Activated CD8-positive, alpha-beta memory T cell treated with anti-CD3 and anti-CD28 coated beads, Interleukin-2, amount 50 U/mL, for 1 hour (primary cell): Measurements from ENCODE around the gene CTNNA3.

Experiments used
- DNase-seq: peaks from one replicate; pipeline ENCODE4 v3.0.0-alpha.2; 2020; ENCODE audit errors: extremely low read depth

The CTNNA3 gene

GRCh38 chr10:67665491-67665890 lies 30.5 kb downstream of the CTNNA3 start:
- DNase-seq = no peak

- no peak for DNase-seq
Measured at GRCh38 chr10:67664942-67665341, 31.1 kb downstream of the CTNNA3 start.

GRCh38 chr10:67663449-67664087 lies 32.4 kb downstream of the CTNNA3 start:
- no peak for DNase-seq

- DNase-seq = no peak
Measured at GRCh38 chr10:67662415-67662814, 33.6 kb downstream of the CTNNA3 start.

- no peak for DNase-seq
Measured at GRCh38 chr10:67659497-67659896, 36.5 kb downstream of the CTNNA3 start.

GRCh38 chr10:67657775-67658174 lies 38.2 kb downstream of the CTNNA3 start:
- no peak for DNase-seq

- no peak for DNase-seq
Measured at GRCh38 chr10:67650558-67650957, 45.4 kb downstream of the CTNNA3 start.

- no peak for DNase-seq
Measured at GRCh38 chr10:67648613-67649229, 47.3 kb downstream of the CTNNA3 start.

- DNase-seq = no peak
Measured at GRCh38 chr10:67630904-67631303, 65.1 kb downstream of the CTNNA3 start.

GRCh38 chr10:67629461-67629971 lies 66.5 kb downstream of the CTNNA3 start:
- no peak for DNase-seq

GRCh38 chr10:67622984-67623383 lies 73.0 kb downstream of the CTNNA3 start:
- no peak for DNase-seq

- no peak for DNase-seq
Measured at GRCh38 chr10:67622511-67622910, 73.5 kb downstream of the CTNNA3 start.

- DNase-seq = no peak
Measured at GRCh38 chr10:67621834-67622233, 74.2 kb downstream of the CTNNA3 start.

- DNase-seq = no peak
Measured at GRCh38 chr10:67618116-67618515, 77.9 kb downstream of the CTNNA3 start.

GRCh38 chr10:67612577-67613537 lies 83.1 kb downstream of the CTNNA3 start:
- peak; percentile 24 for DNase-seq

GRCh38 chr10:67612176-67612575 lies 83.8 kb downstream of the CTNNA3 start:
- DNase-seq = no peak

GRCh38 chr10:67609996-67610793 lies 85.8 kb downstream of the CTNNA3 start:
- no peak for DNase-seq

- DNase-seq = no peak
Measured at GRCh38 chr10:67608001-67608400, 88.0 kb downstream of the CTNNA3 start.

- DNase-seq = no peak
Measured at GRCh38 chr10:67607472-67607871, 88.5 kb downstream of the CTNNA3 start.

- DNase-seq = no peak
Measured at GRCh38 chr10:67606572-67606971, 89.4 kb downstream of the CTNNA3 start.

- no peak for DNase-seq
Measured at GRCh38 chr10:67603701-67604100, 92.3 kb downstream of the CTNNA3 start.

- no peak for DNase-seq
Measured at GRCh38 chr10:67603086-67603485, 92.9 kb downstream of the CTNNA3 start.
